Heart left ventricle (tissue), 16 donors: ENCODE measurements around the gene ARHGEF7. TPM values are rescaled to one million over a fixed set of nuclear protein-coding genes. Genes with fewer than 3 reads are reported as not detected.

Experiments used
- ATAC-seq, 4 donors: fragments of 200-7000 bp; cut with Tn5 transposase; one replicate each; pipeline ENCODE4 v1.9.1; 2020 to 2022; ENCODE audit warnings: moderate library complexity in 4 of 4, mild to moderate bottlenecking in 3 of 4, moderate number of reproducible peaks in 1 of 4
- DNase-seq, 5 donors: peaks; one replicate each; pipeline ENCODE4 v3.0.0-alpha.2; 2020
- H3K27ac ChIP-seq, 12 donors: fragments of 200-600 bp; sonication (generic) in 4 of 12; one replicate each; pipeline versions ENCODE4 v1.5.0 to v1.8.0; 2016 to 2022; ENCODE audit warnings: mild to moderate bottlenecking in 2 of 12
- H3K27me3 ChIP-seq, 9 donors: fragments of 200-600 bp; sonication (generic) in 2 of 9; one replicate each; pipeline versions ENCODE4 v1.5.1 to v1.8.0; 2016 to 2022; ENCODE audit warnings: mild to moderate bottlenecking in 3 of 9
- H3K36me3 ChIP-seq, 9 donors: fragments of 200-600 bp; sonication (generic) in 2 of 9; one replicate each; pipeline versions ENCODE4 v1.5.0 to v1.8.0; 2018 to 2022; ENCODE audit warnings: mild to moderate bottlenecking in 2 of 9
- H3K4me1 ChIP-seq, 12 donors: fragments of 200-600 bp; sonication (generic) in 4 of 12; one replicate each; pipeline versions ENCODE4 v1.5.0 to v1.8.0; 2016 to 2022; ENCODE audit warnings: mild to moderate bottlenecking in 3 of 12
- H3K4me3 ChIP-seq, 12 donors: fragments of 200-600 bp; sonication (generic) in 4 of 12; one replicate each; pipeline versions ENCODE4 v1.5.0 to v1.8.0; 2017 to 2022; ENCODE audit warnings: mild to moderate bottlenecking in 9 of 12, moderate library complexity in 4 of 12
- H3K9me3 ChIP-seq, 12 donors: fragments of 200-600 bp; sonication (generic) in 4 of 12; one replicate each; pipeline versions ENCODE4 v1.5.0 to v1.8.0; 2016 to 2022; ENCODE audit warnings: mild to moderate bottlenecking in 1 of 12
- CTCF ChIP-seq, 12 donors: fragments of 200-600 bp; sonication (generic) in 4 of 12; IDR thresholded peaks; one replicate each; pipeline versions ENCODE4 v1.5.0 to v1.8.0; 2018 to 2022; ENCODE audit warnings: antibody characterized with exemption in 12 of 12, mild to moderate bottlenecking in 5 of 12
- POLR2A ChIP-seq, 2 donors: fragments of 450-650 bp; IDR thresholded peaks; one replicate each; pipeline ENCODE4 v1.6.1; 2017; ENCODE audit warnings: antibody characterized with exemption in 2 of 2, mild to moderate bottlenecking in 2 of 2, moderate library complexity in 2 of 2
- WGBS, 4 donors: extraction: QIAGEN DNeasy Blood & Tissue Kit in 2 of 4; methylation state at CpG; one replicate each; pipeline versions ENCODE4 v1.1.5 to v1.1.7; 2013 to 2018; 5-methylcytosine and 5-hydroxymethylcytosine counted together
- intact Hi-C, 10 donors: fragments of 100-400 bp; cut with DNase I; formaldehyde crosslinking; loops; one replicate each; pipeline versions ENCODE4 v1.11.1 to v1.14.2; 2022
- polyA plus RNA-seq, 2 donors: library from polyadenylated mRNA; stranded (reverse); fragments of 200-250 nt; gene quantifications; one replicate each; pipeline ENCODE4 v1.2.3, GENCODE V29; 2013
- total RNA-seq, 9 donors: library from RNA; depleted of rRNA in 2 of 9; stranded (reverse); fragments of >200 nt in 2 of 9; fragmentation: NEBNext Ultra II Directional in 3 of 9; extraction: Animal tissue kit (Norgen Biotek cat#: 25700) in 3 of 9; gene quantifications; one replicate each; pipeline versions ENCODE4 v1.1.0 to v1.2.4, GENCODE V29; 2016 to 2023
- donor health status: ischemic (EF 13 %, LVEDD 7.1; RV severe dilation, severe dysfunction).
- donor health status: healthy with polysubstance abuse.
- donor health status: DM: no; HTN: yes; CAD: no.
- donor health status: DM: no; HTN: no; CAD: no.
- donor health status: ischemic (EF 25% LVEDD 6.9; RV normal size, moderate dysfunction).
- donor health status: ischemic (EF 25% LVEDD 5.7; RV mildly dilated, moderate dysfunction).
- donor health status: healthy.
- donor health status: DM: yes; HTN: yes; CAD: no.
- donor health status: ischemic (EF 35%, LVEDD 5.7; RV mildly dilated, moderate dysfunction).
- donor health status: nonischemic (EF 11% LVEDD 7.7; RV severe dilation, severe dysfunction).
- donor health status: DM: yes; HTN: yes; CAD: no.
- donor health status: PGD.
- donor health status: ischemic (EF 29% LVEDD 5.4; RV normal size, mild dysfunction).
- donor health status: nonischemic (EF 23%, LVEDD 6.1; RV moderate dilation, normal function).

ARHGEF7 gene
- total and polyA plus RNA-seq, 11 donors: 16.6 to 60.9 (median 37.5) TPM

DNA sequence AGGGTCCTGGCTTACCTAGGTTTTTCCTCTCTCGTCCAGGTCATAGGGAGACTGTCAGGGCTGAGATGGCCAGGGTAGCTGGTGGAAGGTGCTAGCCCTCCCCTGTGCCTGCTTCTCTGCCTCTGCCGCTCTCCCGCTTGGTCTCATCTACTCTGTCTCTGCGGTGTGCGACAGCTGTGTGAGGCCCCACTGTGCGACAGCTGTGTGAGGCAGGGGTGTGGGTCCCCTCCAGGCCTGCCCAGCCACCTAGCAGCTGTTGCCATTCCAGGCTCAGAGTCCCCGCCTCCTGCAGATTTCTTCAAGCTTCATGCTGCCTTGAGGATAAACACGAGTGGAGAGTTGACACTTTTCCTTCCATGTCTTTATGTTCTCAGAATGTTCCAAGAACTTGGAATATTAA lies 53.0 kb downstream of the ARHGEF7 start:
- peaks cover 0 to 29% (median 4%) of the 10 kb centered on the region in 9 donors for H3K36me3 ChIP-seq
- peaks cover 0 to 40% (median 8%) of the 10 kb centered on the region in 12 donors for H3K4me1 ChIP-seq
- DNase-seq (no peak), ATAC-seq (peak in 1 of 4 donors; percentile 22)
- WGBS, 4 donors: 76 to 89% (median 86%) methylated on average over 8 of the region's 8 CpGs
- no peak overlapping the region for H3K4me3 ChIP-seq
- intact Hi-C loops: no loop called here
- H3K27ac ChIP-seq: no peak overlapping the region
- no peak for TF ChIP-seq POLR2A (IDR thresholded peaks at IDR 0.05)
- TF ChIP-seq CTCF (IDR thresholded peaks at IDR 0.05): no peak
- H3K9me3 ChIP-seq: no peaks in the 10 kb centered on the region
- H3K27me3 ChIP-seq: no peaks in the 10 kb centered on the region

DNA sequence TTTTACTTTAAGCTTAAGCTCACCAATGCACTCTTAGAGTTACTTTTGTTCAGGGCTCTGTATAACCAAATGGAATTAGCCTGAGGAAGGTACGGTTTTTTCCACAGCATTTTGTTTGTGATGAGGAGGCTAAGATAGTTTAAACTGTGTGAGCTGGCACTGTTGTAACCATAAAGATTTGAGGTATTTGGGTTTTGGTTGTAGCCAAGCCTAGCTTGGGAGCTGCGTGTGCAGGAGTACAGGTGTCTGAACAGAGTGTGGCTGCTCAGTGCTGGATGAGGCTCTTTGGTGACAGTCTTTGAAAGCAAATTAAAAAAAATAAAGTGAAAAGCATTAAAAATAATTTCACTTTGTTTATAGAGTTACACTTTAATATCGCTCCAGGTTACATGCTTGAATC lies 56.0 kb downstream of the ARHGEF7 start:
- H3K4me1 ChIP-seq: peaks cover 0 to 46% (median 21%) of the 10 kb centered on the region in 12 donors
- H3K27me3 ChIP-seq: no peaks in the 10 kb centered on the region
- ATAC-seq (no peak), DNase-seq (no peak)
- intact Hi-C loops: loop anchor here in 1 of 10 donors (10.0 kb wide), 1 partner anchor 256 kb away; the partner anchor contains the start of gene ANKRD10
- no peak overlapping the region for H3K4me3 ChIP-seq
- H3K9me3 ChIP-seq: no peaks in the 10 kb centered on the region
- H3K36me3 ChIP-seq: peaks cover 0 to 30% (median 0%) of the 10 kb centered on the region in 9 donors
- TF ChIP-seq CTCF (IDR thresholded peaks at IDR 0.05) (no peak), POLR2A (IDR thresholded peaks at IDR 0.05) (no peak)
- 86 to 95% (median 91%) methylated on average over 3 of the region's 3 CpGs for WGBS, 4 donors
- no peak overlapping the region for H3K27ac ChIP-seq

- Histone ChIP-seq H3K4me1 (peaks cover 4 to 48% (median 24%) of the 10 kb centered on the region in 12 donors), H3K36me3 (peaks cover 0 to 33% (median 0%) of the 10 kb centered on the region in 9 donors), H3K4me3 (no peak overlapping the region), H3K27me3 (no peaks in the 10 kb centered on the region), H3K27ac (no peak overlapping the region), H3K9me3 (no peaks in the 10 kb centered on the region)
- WGBS, 4 donors: 85 to 97% (median 95%) methylated on average over 2 of the region's 2 CpGs
- no peak for DNase-seq
- ATAC-seq: no peak
- TF ChIP-seq POLR2A (IDR thresholded peaks at IDR 0.05) (no peak), CTCF (IDR thresholded peaks at IDR 0.05) (no peak)
- intact Hi-C loops: loop anchor here in 1 of 10 donors (10.0 kb wide), 1 partner anchor 257 kb away; the partner anchor contains the start of gene ANKRD10
These were observed 56.5 kb downstream of the ARHGEF7 start for GRCh38 chr13:111171629-111172028.

GRCh38 chr13:111174377-111175114 lies 59.4 kb downstream of the ARHGEF7 start:
- ATAC-seq (no peak), DNase-seq (no peak)
- Histone ChIP-seq H3K4me1 (peaks cover 15 to 60% (median 45%) of the 10 kb centered on the region in 12 donors), H3K27me3 (no peaks in the 10 kb centered on the region), H3K9me3 (no peaks in the 10 kb centered on the region), H3K4me3 (no peak overlapping the region), H3K36me3 (peaks cover 0 to 24% (median 0%) of the 10 kb centered on the region in 9 donors), H3K27ac (peak overlapping the region in 7 of 12 donors; percentile 14 to 94 (median 86))
- no peak for TF ChIP-seq CTCF (IDR thresholded peaks at IDR 0.05)
- TF ChIP-seq POLR2A (IDR thresholded peaks at IDR 0.05): no peak
- WGBS, 4 donors: 60 to 70% (median 65%) methylated on average over 15 of the region's 15 CpGs
- intact Hi-C loops: loop anchor here in 3 of 10 donors (5.0 to 10.0 kb wide), 3 partner anchors 38 to 260 kb away; partner anchors contain the start of gene ANKRD10 (in 1 of the 3)
